GM12878 (cell line): ENCODE data around the gene OSM. TPM values are rescaled to one million over a fixed set of nuclear protein-coding genes. Genes with fewer than 3 reads are reported as not detected.

Experiments
- ATAC-seq: fragments of 200-7000 bp; cut with Tn5 transposase; 3 replicates; pipeline ENCODE4 v1.9.1; 2020; ENCODE audit warnings: mild to moderate bottlenecking, moderate library complexity
- BruUV-seq: library from RNA; stranded (reverse); fragments of 400-500 nt; replicated peaks from 2 replicates; lab custom pipeline; 2021; lab: Mats Ljungman, UMichigan
- CTCF ChIA-PET: fragments of 300-600 bp; sonication (Branson Sonifier 250); formaldehyde crosslinking; extraction: SDS; loops from one replicate; lab custom pipeline; 2021; ENCODE audit warnings: inconsistent platforms; lab: Yijun Ruan, JAX
- POLR2A ChIA-PET: fragments of 350-600 bp; formaldehyde crosslinking; extraction: SDS; loops from one replicate; lab custom pipeline; 2021; ENCODE audit warnings: inconsistent platforms; lab: Charles Lee
- RAD21 ChIA-PET: fragments of 300-600 bp; sonication (Branson Sonifier 250); formaldehyde crosslinking; loops from one replicate; lab custom pipeline; 2023; ENCODE audit warnings: antibody characterized with exemption; ENCODE audit not compliant: unreplicated experiment; lab: Charles Lee
- SMC1A ChIA-PET: fragments of 300-600 bp; sonication (Branson Sonifier 250); formaldehyde crosslinking; loops from one replicate; lab custom pipeline; 2023; ENCODE audit not compliant: unreplicated experiment, uncharacterized antibody; lab: Charles Lee
- DNase-seq: peaks from one replicate; pipeline ENCODE4 v3.0.0-alpha.2; 2011; ENCODE audit warnings: low read depth, low spot score
- FAIRE-seq: peaks from 3 replicates; lab custom pipeline; 2011; peaks lifted over from hg19 to GRCh38; lab: Jason Lieb, UNC
- H2AFZ ChIP-seq: 2 replicates; pipeline ENCODE4 v1.6.0; 2011; ENCODE audit warnings: low read depth, low read length, control low read depth; ENCODE audit not compliant: control insufficient read depth
- H3K27ac ChIP-seq: 2 replicates; pipeline ENCODE4 v1.5.1; 2011; ENCODE audit warnings: control low read depth; ENCODE audit not compliant: control insufficient read depth, insufficient read depth
- H3K27me3 ChIP-seq, 2 experiments: replicated peaks in 1 of 2; 2 replicates each; pipeline versions ENCODE4 v1.6.0 to v1.6.1; 2011; ENCODE audit warnings: low read length in 1 of 2; ENCODE audit not compliant: control insufficient read depth in 2 of 2, insufficient read depth in 2 of 2
- H3K36me3 ChIP-seq, 2 experiments: 2 replicates each; pipeline ENCODE4 v1.5.1; 2011; ENCODE audit warnings: low read length in 1 of 2; ENCODE audit not compliant: control insufficient read depth in 2 of 2, insufficient read depth in 2 of 2
- H3K4me1 ChIP-seq: 2 replicates; pipeline ENCODE4 v1.6.1; 2011; ENCODE audit warnings: mild to moderate bottlenecking, low read length, moderate library complexity, mixed read lengths; ENCODE audit not compliant: control insufficient read depth, insufficient read depth
- H3K4me2 ChIP-seq: 2 replicates; pipeline ENCODE4 v1.6.0; 2011; ENCODE audit warnings: control low read depth; ENCODE audit not compliant: control insufficient read depth, insufficient read depth
- H3K4me3 ChIP-seq: fragments of 200-600 bp; sonication (generic); 2 replicates; pipeline ENCODE4 v1.5.1; 2016
- H3K79me2 ChIP-seq: 2 replicates; pipeline ENCODE4 v1.6.0; 2011; ENCODE audit warnings: low read length; ENCODE audit not compliant: control insufficient read depth, insufficient read depth
- H3K9ac ChIP-seq: 2 replicates; pipeline ENCODE4 v1.8.0; 2011; ENCODE audit warnings: low read length, control low read depth, mixed read lengths; ENCODE audit not compliant: control insufficient read depth, insufficient read depth
- H3K9me3 ChIP-seq: replicated peaks from 3 replicates; pipeline ENCODE4 v1.5.1; 2011; ENCODE audit warnings: mild to moderate bottlenecking, low read length; ENCODE audit not compliant: control insufficient read depth, insufficient read depth
- H4K20me1 ChIP-seq: 2 replicates; pipeline ENCODE4 v1.6.0; 2011; ENCODE audit not compliant: control insufficient read depth, insufficient read depth
- KDM1A ChIP-seq: fragments of 200-600 bp; sonication (generic); IDR thresholded peaks from 2 replicates; pipeline ENCODE4 v1.6.1; 2016; ENCODE audit warnings: borderline replicate concordance
- PKNOX1 ChIP-seq: fragments of 450-650 bp; IDR thresholded peaks from 2 replicates; pipeline ENCODE4 v1.6.1; 2016; ENCODE audit warnings: mild to moderate bottlenecking
- WGBS: methylation state at CpG from one replicate; pipeline ENCODE4 v1.1.6; 2016; ENCODE audit warnings: low lambda C conversion rate; ENCODE audit not compliant: insufficient replicate concordance, insufficient coverage; ENCODE audit errors: missing lambda C conversion rate; 5-methylcytosine and 5-hydroxymethylcytosine counted together
- in situ Hi-C: fragments of 300-500 bp; cut with MboI; formaldehyde crosslinking; loops from 9 replicates; pipeline ENCODE4 v1.14.3; 2018; ENCODE audit warnings: mixed read lengths
- intact Hi-C: fragments of 100-400 bp; cut with micrococcal nuclease; formaldehyde crosslinking; loops from one replicate; pipeline ENCODE4 v1.14.2; 2022; ENCODE audit not compliant: unreplicated experiment
- polyA plus RNA-seq, 11 experiments: library from polyadenylated mRNA; depleted of rRNA in 4 of 11; unstranded in 6 of 11; stranded (reverse) in 5 of 11; fragments of >200 nt; fragmentation: Nextera tagmentation in 4 of 11; fragmentation: Illumina TruSeq in 1 of 11; extraction: Ambion mirVana in 4 of 11; extraction: Trizol in 1 of 11; gene quantifications; 1 replicate in 1 of 11; 2 replicates in 10 of 11; pipeline versions ENCODE4 v1.2.1 to v1.2.3, GENCODE V29; 2011 to 2016; ENCODE audit warnings: inconsistent platforms in 2 of 11, missing spikeins in 2 of 11, low read depth in 1 of 11
- total RNA-seq, 4 experiments: library from RNA; depleted of rRNA in 3 of 4; stranded (reverse); fragments of >200 nt in 3 of 4; fragmentation: Illumina TruSeq in 1 of 4; extraction: Trizol in 1 of 4; gene quantifications; 2 replicates each; pipeline versions ENCODE4 v1.2.1 to v1.2.3, GENCODE V29; 2013 to 2021

Gene OSM
- total and polyA plus RNA-seq, 10 of the 15 experiments (the other 5 are each of a cell fraction or from before 2014, with no cell fraction given), result 0.06 to 1.4 (median 0.59) TPM

GRCh38 chr22:30315962-30316576 lies 49.4 kb upstream of the OSM start:
- FAIRE-seq, result no peak
- Histone ChIP-seq H3K27me3 (no peaks in the 10 kb centered on the region), H3K27ac (peak overlapping the region; percentile 80), H3K36me3 (peaks cover 0 to 6% of the 10 kb centered on the region in 2 experiments; a peak in 2 of 4 replicates), H3K9ac (no peak overlapping the region; the same call in 1 of the 2 replicates)
- RAD21 ChIA-PET, result interaction anchor here (0.7 to 4.2 kb wide), 4 partner anchors 8 to 28 kb away, joined by 3 to 23 read pairs (median 6); partner anchors contain the start of genes CASTOR1 and TBC1D10A
- no TSS peak for BruUV-seq
- in situ Hi-C loops, result no loop called here
- intact Hi-C loops, result no loop called here
- TF ChIP-seq KDM1A, result no peak
- peak; percentile 32; the same call in 1 of the 2 replicates for TF ChIP-seq PKNOX1
- TF ChIP-seq, all 136 proteins: peak for 1
- H4K20me1 ChIP-seq, result 0 out of 2 replicates have a peak, but pooled peaks cover 4% of the 10 kb centered on the region
- no peak overlapping the region for H2AFZ ChIP-seq
- no peaks in the 10 kb centered on the region for H3K9me3 ChIP-seq
- 100% methylated on average over 2 of the region's 2 CpGs for WGBS
- peaks cover 49% of the 10 kb centered on the region for H3K4me1 ChIP-seq
- peak overlapping the region; percentile 54 for H3K4me2 ChIP-seq
- ATAC-seq (no peak), DNase-seq (no peak)
- ChIA-PET CTCF (interaction anchor here (0.6 to 18.4 kb wide), 7 partner anchors 10 to 208 kb away, joined by 3 to 177 read pairs (median 3); partner anchors contain the start of genes CASTOR1 and TBC1D10A), POLR2A (interaction anchor here (0.6 to 16.1 kb wide), 4 partner anchors 8 to 84 kb away, joined by 4 to 198 read pairs (median 5); partner anchors contain the start of gene TBC1D10A), SMC1A (interaction anchor here (1.0 to 4.2 kb wide), 6 partner anchors 9 to 77 kb away, joined by 3 to 36 read pairs (median 7); partner anchors contain the start of genes CASTOR1 and TBC1D10A)
- no peak overlapping the region for H3K4me3 ChIP-seq
- peaks cover 56% of the 10 kb centered on the region for H3K79me2 ChIP-seq
